Fibroblast of lung (primary cell): ENCODE results near the gene MYO18B. TPM values are rescaled to one million over a fixed set of nuclear protein-coding genes. Genes with fewer than 3 reads are reported as not detected.

Experiments used
- DNase-seq, 2 donors: peaks; one replicate each; pipeline versions ENCODE4 v3.0.0 to v3.0.0-alpha.2; 2010; ENCODE audit warnings: low read depth in 2 of 2
- H2AFZ ChIP-seq: 2 replicates; pipeline ENCODE4 v1.5.1; 2012; ENCODE audit warnings: low read length, control low read depth, inconsistent platforms
- H3K27ac ChIP-seq: 2 replicates; pipeline ENCODE4 v1.5.1; 2011; ENCODE audit warnings: low read length, control low read depth; ENCODE audit not compliant: insufficient read depth
- H3K27me3 ChIP-seq: 2 replicates; pipeline ENCODE4 v1.5.1; 2011; ENCODE audit warnings: mild to moderate bottlenecking, low read length; ENCODE audit not compliant: control insufficient read depth, insufficient read depth
- H3K36me3 ChIP-seq: 2 replicates; pipeline ENCODE4 v1.5.1; 2011; ENCODE audit warnings: low read length; ENCODE audit not compliant: control insufficient read depth, insufficient read depth
- H3K4me1 ChIP-seq: 2 replicates; pipeline ENCODE4 v1.5.1; 2011; ENCODE audit warnings: low read length; ENCODE audit not compliant: control insufficient read depth, insufficient read depth; ENCODE audit errors: extremely low read depth
- H3K4me2 ChIP-seq: 2 replicates; pipeline ENCODE4 v1.5.1; 2011; ENCODE audit warnings: low read length, control low read depth; ENCODE audit not compliant: insufficient read depth; ENCODE audit errors: extremely low read depth
- H3K4me3 ChIP-seq, 4 experiments: fragments of 200-600 bp in 1 of 4; sonication (generic) in 1 of 4; replicated peaks in 1 of 4; 2 replicates each; pipeline ENCODE4 v1.5.1; 2011 to 2016; ENCODE audit warnings: low read length in 4 of 4, low read depth in 3 of 4, mild to moderate bottlenecking in 3 of 4, control low read depth in 2 of 4, inconsistent platforms in 1 of 4, mixed read lengths in 1 of 4; ENCODE audit not compliant: insufficient read depth in 1 of 4; ENCODE audit errors: control extremely low read depth in 1 of 4
- H3K79me2 ChIP-seq: 2 replicates; pipeline ENCODE4 v1.5.1; 2012; ENCODE audit warnings: mild to moderate bottlenecking, low read length, inconsistent platforms; ENCODE audit not compliant: control insufficient read depth, insufficient read depth
- H3K9ac ChIP-seq: 2 replicates; pipeline ENCODE4 v1.5.1; 2011; ENCODE audit warnings: mild to moderate bottlenecking, low read length, control low read depth; ENCODE audit not compliant: insufficient read depth
- H3K9me3 ChIP-seq: 2 replicates; pipeline ENCODE4 v1.5.1; 2012; ENCODE audit warnings: low read depth, low read length; ENCODE audit not compliant: control insufficient read depth, insufficient read depth
- H4K20me1 ChIP-seq: 2 replicates; pipeline ENCODE4 v1.5.1; 2011; ENCODE audit warnings: low read length; ENCODE audit not compliant: control insufficient read depth, insufficient read depth; ENCODE audit errors: extremely low read depth
- EZH2 ChIP-seq: IDR thresholded peaks from 2 replicates; pipeline ENCODE4 v1.5.1; 2012; ENCODE audit warnings: low read length, control low read depth, mild to moderate bottlenecking; ENCODE audit errors: missing control alignments
- polyA plus RNA-seq, 2 donors: library from polyadenylated mRNA; depleted of rRNA in 1 of 2; stranded (reverse) in 1 of 2; unstranded in 1 of 2; fragments of >200 nt; gene quantifications; 2 replicates each; pipeline ENCODE4 v1.2.1, GENCODE V29; 2011 to 2012; ENCODE audit warnings: missing spikeins in 1 of 2
- total RNA-seq: library from RNA; depleted of rRNA; stranded (reverse); fragments of >200 nt; gene quantifications from 2 replicates; pipeline ENCODE4 v1.2.1, GENCODE V29; 2014
- TF ChIP-seq, protein P1 (sequence below), 2 donors: IDR thresholded peaks in 1 of 2; conservative IDR thresholded peaks in 1 of 2; 1 replicate in 1 of 2; 2 replicates in 1 of 2; pipeline ENCODE4 v1.5.1; 2011 to 2012; ENCODE audit warnings: low read length in 2 of 2, control low read depth in 1 of 2, inconsistent platforms in 1 of 2, low read depth in 1 of 2, mild to moderate bottlenecking in 1 of 2

Gene MYO18B
- total and polyA plus RNA-seq, 2 donors (not counting 1 experiment from before 2014, with no cell fraction given): 0.17 TPM; not detected in 1

GRCh38 chr22:25942115-25942855 lies 200.3 kb downstream of the MYO18B start:
- Histone ChIP-seq H3K4me1 (no peaks in the 10 kb centered on the region), H3K36me3 (no peaks in the 10 kb centered on the region), H3K9ac (no peak overlapping the region), H3K79me2 (no peaks in the 10 kb centered on the region), H2AFZ (no peak overlapping the region), H4K20me1 (no peaks in the 10 kb centered on the region), H3K9me3 (no peaks in the 10 kb centered on the region), H3K4me2 (no peak overlapping the region), H3K27me3 (no peaks in the 10 kb centered on the region), H3K4me3 (no peak overlapping the region), H3K27ac (no peak overlapping the region)
- DNase-seq: no peak
- TF ChIP-seq EZH2: no peak
- TF ChIP-seq, protein P1, sequence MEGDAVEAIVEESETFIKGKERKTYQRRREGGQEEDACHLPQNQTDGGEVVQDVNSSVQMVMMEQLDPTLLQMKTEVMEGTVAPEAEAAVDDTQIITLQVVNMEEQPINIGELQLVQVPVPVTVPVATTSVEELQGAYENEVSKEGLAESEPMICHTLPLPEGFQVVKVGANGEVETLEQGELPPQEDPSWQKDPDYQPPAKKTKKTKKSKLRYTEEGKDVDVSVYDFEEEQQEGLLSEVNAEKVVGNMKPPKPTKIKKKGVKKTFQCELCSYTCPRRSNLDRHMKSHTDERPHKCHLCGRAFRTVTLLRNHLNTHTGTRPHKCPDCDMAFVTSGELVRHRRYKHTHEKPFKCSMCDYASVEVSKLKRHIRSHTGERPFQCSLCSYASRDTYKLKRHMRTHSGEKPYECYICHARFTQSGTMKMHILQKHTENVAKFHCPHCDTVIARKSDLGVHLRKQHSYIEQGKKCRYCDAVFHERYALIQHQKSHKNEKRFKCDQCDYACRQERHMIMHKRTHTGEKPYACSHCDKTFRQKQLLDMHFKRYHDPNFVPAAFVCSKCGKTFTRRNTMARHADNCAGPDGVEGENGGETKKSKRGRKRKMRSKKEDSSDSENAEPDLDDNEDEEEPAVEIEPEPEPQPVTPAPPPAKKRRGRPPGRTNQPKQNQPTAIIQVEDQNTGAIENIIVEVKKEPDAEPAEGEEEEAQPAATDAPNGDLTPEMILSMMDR (conservative IDR thresholded peaks at IDR 0.05 in 1 of 2, IDR thresholded peaks at IDR 0.05 in 1 of 2; ENCODE audit: low read depth in 1 of 2, low read length in 2 of 2): no peak

GRCh38 chr22:25942856-25943411 lies 200.9 kb downstream of the MYO18B start:
- Histone ChIP-seq H3K4me3 (no peak overlapping the region), H3K36me3 (no peaks in the 10 kb centered on the region), H3K4me2 (no peak overlapping the region), H3K79me2 (no peaks in the 10 kb centered on the region), H3K27ac (no peak overlapping the region), H3K9me3 (no peaks in the 10 kb centered on the region), H3K27me3 (no peaks in the 10 kb centered on the region), H3K4me1 (no peaks in the 10 kb centered on the region), H4K20me1 (no peaks in the 10 kb centered on the region), H3K9ac (no peak overlapping the region), H2AFZ (no peak overlapping the region)
- DNase-seq: no peak
- TF ChIP-seq EZH2: no peak
- TF ChIP-seq, protein P1 (conservative IDR thresholded peaks at IDR 0.05 in 1 of 2, IDR thresholded peaks at IDR 0.05 in 1 of 2; ENCODE audit: low read depth in 1 of 2, low read length in 2 of 2): no peak

- Histone ChIP-seq H2AFZ (no peak overlapping the region), H3K36me3 (no peaks in the 10 kb centered on the region), H3K9me3 (no peaks in the 10 kb centered on the region), H3K4me2 (no peak overlapping the region), H3K4me1 (no peaks in the 10 kb centered on the region), H3K79me2 (no peaks in the 10 kb centered on the region), H3K27me3 (no peaks in the 10 kb centered on the region), H3K9ac (no peak overlapping the region), H3K27ac (no peak overlapping the region), H4K20me1 (no peaks in the 10 kb centered on the region), H3K4me3 (no peak overlapping the region)
- TF ChIP-seq EZH2: no peak
- TF ChIP-seq, protein P1 (conservative IDR thresholded peaks at IDR 0.05 in 1 of 2, IDR thresholded peaks at IDR 0.05 in 1 of 2; ENCODE audit: low read depth in 1 of 2, low read length in 2 of 2): no peak
- DNase-seq: no peak
These were observed 208.1 kb downstream of the MYO18B start for GRCh38 chr22:25950111-25950510.
